Measurements from ENCODE around the gene SH3TC1.

SH3TC1 gene

DNA sequence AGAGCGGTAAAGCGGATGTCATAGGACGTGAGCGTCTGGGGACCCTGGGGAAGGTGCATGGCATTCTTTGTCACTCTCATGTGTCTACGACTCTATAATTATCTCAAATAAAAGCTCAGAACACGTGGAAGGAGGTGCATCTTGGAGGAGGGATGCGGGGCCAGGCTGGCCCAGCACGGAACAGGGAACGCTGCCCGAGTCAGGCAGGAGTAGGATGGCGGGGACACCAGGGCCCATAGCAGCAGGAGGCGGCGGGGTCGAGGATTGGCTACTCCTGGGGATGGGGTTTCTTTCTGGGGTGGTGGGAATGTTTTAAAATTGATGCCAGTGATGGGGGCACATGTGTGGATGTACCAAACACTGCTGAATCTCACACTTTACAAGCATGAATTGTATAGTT is 65.0 kb downstream of the SH3TC1 start:
- no CpG with 5 or more reads among the region's 14 CpGs for WGBS (ENCODE audit: extremely low coverage, insufficient coverage, low lambda C conversion rate)
- Histone ChIP-seq H3K18ac (ENCODE audit: low read length) (no peak overlapping the region), H3K9ac (ENCODE audit: low read length) (no peak overlapping the region), H3K27me3 (ENCODE audit: insufficient read depth, low read length, poor library complexity) (no peaks in the 10 kb centered on the region), H3K4me1 (ENCODE audit: control insufficient read depth, low read depth, low read length) (peaks cover 2% of the 10 kb centered on the region), H3K4me2 (ENCODE audit: low read length) (no peak overlapping the region), H3K4me3 (ENCODE audit: low read length) (no peak overlapping the region), H3K56ac (ENCODE audit: low read length) (no peak overlapping the region), H3K79me2 (ENCODE audit: control insufficient read depth, insufficient read depth, low read length) (no peaks in the 10 kb centered on the region), H3K36me3 (ENCODE audit: control insufficient read depth, insufficient read depth, low read length) (no peaks in the 10 kb centered on the region), H2AK5ac (ENCODE audit: low read length) (no peak overlapping the region), H2BK5ac (ENCODE audit: low read length) (no peak overlapping the region), H4K5ac (ENCODE audit: low read length) (no peak overlapping the region), H3K79me1 (ENCODE audit: low read length) (no peaks in the 10 kb centered on the region), H2BK15ac (replicated peaks; ENCODE audit: low read depth) (no peak overlapping the region), H3K23ac (ENCODE audit: low read length) (no peak overlapping the region), H3K4ac (ENCODE audit: low read depth, low read length) (no peak overlapping the region), H2BK120ac (ENCODE audit: low read depth, low read length) (no peak overlapping the region), H3K27ac (ENCODE audit: low read depth, low read length) (no peak overlapping the region), H4K8ac (ENCODE audit: low read depth, low read length) (no peak overlapping the region)
- no peak for DNase-seq

DNA sequence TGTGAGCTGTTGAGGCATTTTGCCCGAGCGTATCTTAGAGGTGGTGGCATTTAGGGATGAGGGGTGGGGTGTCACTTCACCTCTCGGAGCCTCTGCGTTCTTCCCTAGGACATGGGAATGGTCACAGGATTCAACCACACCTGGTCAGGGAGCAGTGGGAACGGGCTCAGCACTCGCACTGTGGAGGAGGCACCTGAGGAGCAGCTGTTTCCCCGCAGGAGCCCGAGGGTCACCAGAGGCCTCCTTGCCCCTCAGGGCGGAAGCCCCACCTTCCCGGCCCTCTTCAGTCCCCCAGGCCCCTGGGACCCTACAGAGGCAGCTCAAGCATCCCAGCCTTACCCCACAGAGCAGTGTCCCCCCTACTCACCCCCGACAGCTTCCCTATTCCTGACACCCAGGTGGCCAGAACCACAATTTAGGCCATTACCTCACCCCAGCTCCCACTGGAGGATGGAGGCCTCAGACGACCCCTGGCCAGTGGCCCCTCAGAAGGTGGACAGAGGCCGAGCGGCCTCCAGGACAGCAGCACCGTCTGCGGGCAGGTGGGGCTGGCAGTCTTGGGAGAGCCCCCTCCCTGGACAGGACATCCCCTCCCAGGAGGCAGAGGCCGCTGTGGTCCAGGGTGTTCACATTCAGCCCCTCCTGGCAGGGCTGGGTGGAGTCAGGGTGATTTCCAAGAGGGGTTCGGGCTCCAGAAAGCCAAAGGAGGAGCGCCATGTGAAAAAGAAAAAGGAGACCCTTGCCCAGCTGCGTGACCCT is 66.3 kb downstream of the SH3TC1 start:
- H3K79me1 ChIP-seq (ENCODE audit: low read length), result no peaks in the 10 kb centered on the region
- H2AK5ac ChIP-seq (ENCODE audit: low read length), result no peak overlapping the region
- H3K4me2 ChIP-seq (ENCODE audit: low read length), result no peak overlapping the region
- H3K79me2 ChIP-seq (ENCODE audit: control insufficient read depth, insufficient read depth, low read length), result no peaks in the 10 kb centered on the region
- no peak overlapping the region for H3K56ac ChIP-seq (ENCODE audit: low read length)
- no peak overlapping the region for H2BK5ac ChIP-seq (ENCODE audit: low read length)
- no peak overlapping the region for H3K23ac ChIP-seq (ENCODE audit: low read length)
- H3K9ac ChIP-seq (ENCODE audit: low read length), result no peak overlapping the region
- no peak overlapping the region for H2BK120ac ChIP-seq (ENCODE audit: low read depth, low read length)
- H3K36me3 ChIP-seq (ENCODE audit: control insufficient read depth, insufficient read depth, low read length), result no peaks in the 10 kb centered on the region
- H2BK15ac ChIP-seq (replicated peaks; ENCODE audit: low read depth), result no peak overlapping the region
- no peak overlapping the region for H4K5ac ChIP-seq (ENCODE audit: low read length)
- H3K4me1 ChIP-seq (ENCODE audit: control insufficient read depth, low read depth, low read length), result peaks cover 4% of the 10 kb centered on the region
- H3K27me3 ChIP-seq (ENCODE audit: insufficient read depth, low read length, poor library complexity), result peaks cover 2% of the 10 kb centered on the region
- no peak overlapping the region for H3K27ac ChIP-seq (ENCODE audit: low read depth, low read length)
- H4K8ac ChIP-seq (ENCODE audit: low read depth, low read length), result no peak overlapping the region
- no peak for DNase-seq
- H3K4ac ChIP-seq (ENCODE audit: low read depth, low read length), result no peak overlapping the region
- WGBS (ENCODE audit: extremely low coverage, insufficient coverage, low lambda C conversion rate), result no CpG with 5 or more reads among the region's 20 CpGs
- no peak overlapping the region for H3K4me3 ChIP-seq (ENCODE audit: low read length)
- H3K18ac ChIP-seq (ENCODE audit: low read length), result no peak overlapping the region

DNA sequence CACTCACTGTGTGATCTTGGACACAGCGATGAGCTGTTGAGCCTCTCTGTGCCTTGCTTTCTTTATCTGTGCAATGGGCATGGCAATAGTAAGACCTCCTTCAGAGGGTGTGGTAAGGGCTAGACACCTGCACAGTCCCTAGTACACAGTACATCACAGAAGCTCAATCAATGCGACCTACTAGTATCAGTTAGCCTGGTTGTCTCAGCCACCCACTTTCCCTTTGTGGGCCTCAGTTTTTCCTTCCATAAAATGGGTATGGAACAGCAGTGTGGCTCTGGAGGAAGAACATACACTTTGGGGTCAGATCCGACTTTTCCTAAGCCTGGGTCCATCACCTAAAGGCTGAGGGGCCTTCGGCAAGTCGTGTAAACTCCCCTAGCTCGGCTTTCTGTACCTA is 67.0 kb downstream of the SH3TC1 start:
- no peak overlapping the region for H3K4me3 ChIP-seq (ENCODE audit: low read length)
- H3K4ac ChIP-seq (ENCODE audit: low read depth, low read length), result no peak overlapping the region
- H3K79me1 ChIP-seq (ENCODE audit: low read length), result no peaks in the 10 kb centered on the region
- no peaks in the 10 kb centered on the region for H3K79me2 ChIP-seq (ENCODE audit: control insufficient read depth, insufficient read depth, low read length)
- H2BK120ac ChIP-seq (ENCODE audit: low read depth, low read length), result no peak overlapping the region
- no peaks in the 10 kb centered on the region for H3K36me3 ChIP-seq (ENCODE audit: control insufficient read depth, insufficient read depth, low read length)
- H3K4me2 ChIP-seq (ENCODE audit: low read length), result no peak overlapping the region
- no peak overlapping the region for H3K23ac ChIP-seq (ENCODE audit: low read length)
- H3K56ac ChIP-seq (ENCODE audit: low read length), result no peak overlapping the region
- H2BK15ac ChIP-seq (replicated peaks; ENCODE audit: low read depth), result no peak overlapping the region
- H2AK5ac ChIP-seq (ENCODE audit: low read length), result no peak overlapping the region
- WGBS (ENCODE audit: extremely low coverage, insufficient coverage, low lambda C conversion rate), result no CpG with 5 or more reads among the region's 6 CpGs
- H4K8ac ChIP-seq (ENCODE audit: low read depth, low read length), result no peak overlapping the region
- DNase-seq, result no peak
- H3K27ac ChIP-seq (ENCODE audit: low read depth, low read length), result no peak overlapping the region
- H3K9ac ChIP-seq (ENCODE audit: low read length), result no peak overlapping the region
- H3K4me1 ChIP-seq (ENCODE audit: control insufficient read depth, low read depth, low read length), result peaks cover 4% of the 10 kb centered on the region
- H4K5ac ChIP-seq (ENCODE audit: low read length), result no peak overlapping the region
- H3K18ac ChIP-seq (ENCODE audit: low read length), result no peak overlapping the region
- H3K27me3 ChIP-seq (ENCODE audit: insufficient read depth, low read length, poor library complexity), result peaks cover 4% of the 10 kb centered on the region
- H2BK5ac ChIP-seq (ENCODE audit: low read length), result no peak overlapping the region

DNA sequence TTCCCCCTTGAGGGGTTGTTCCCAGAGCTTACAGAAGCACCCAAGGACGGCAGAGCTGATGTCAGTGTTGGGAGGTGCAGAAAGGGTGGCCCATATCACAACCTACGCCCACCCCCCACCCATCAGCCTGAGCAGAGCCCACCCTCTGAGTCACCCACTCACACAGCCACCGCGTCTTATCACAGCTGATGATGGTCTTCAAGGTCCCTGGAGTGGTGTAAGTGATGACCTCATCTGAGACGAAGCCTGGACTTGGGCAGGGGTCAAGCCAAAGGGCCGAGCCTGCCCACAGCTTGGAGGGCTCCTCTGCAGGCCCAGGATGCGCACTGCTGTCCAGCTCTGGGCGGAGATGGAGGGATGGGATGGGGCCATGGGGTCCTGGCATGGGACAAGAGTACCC is 67.4 kb downstream of the SH3TC1 start:
- no peak overlapping the region for H3K56ac ChIP-seq (ENCODE audit: low read length)
- H3K27me3 ChIP-seq (ENCODE audit: insufficient read depth, low read length, poor library complexity), result peaks cover 4% of the 10 kb centered on the region
- H4K5ac ChIP-seq (ENCODE audit: low read length), result no peak overlapping the region
- H2BK15ac ChIP-seq (replicated peaks; ENCODE audit: low read depth), result no peak overlapping the region
- no peak for DNase-seq
- no peak overlapping the region for H4K8ac ChIP-seq (ENCODE audit: low read depth, low read length)
- H3K4me2 ChIP-seq (ENCODE audit: low read length), result no peak overlapping the region
- no peak overlapping the region for H2BK5ac ChIP-seq (ENCODE audit: low read length)
- H3K18ac ChIP-seq (ENCODE audit: low read length), result no peak overlapping the region
- H3K4ac ChIP-seq (ENCODE audit: low read depth, low read length), result no peak overlapping the region
- no peak overlapping the region for H3K27ac ChIP-seq (ENCODE audit: low read depth, low read length)
- H3K79me2 ChIP-seq (ENCODE audit: control insufficient read depth, insufficient read depth, low read length), result no peaks in the 10 kb centered on the region
- no peaks in the 10 kb centered on the region for H3K36me3 ChIP-seq (ENCODE audit: control insufficient read depth, insufficient read depth, low read length)
- no peak overlapping the region for H2AK5ac ChIP-seq (ENCODE audit: low read length)
- no CpG with 5 or more reads among the region's 8 CpGs for WGBS (ENCODE audit: extremely low coverage, insufficient coverage, low lambda C conversion rate)
- H3K9ac ChIP-seq (ENCODE audit: low read length), result no peak overlapping the region
- no peak overlapping the region for H2BK120ac ChIP-seq (ENCODE audit: low read depth, low read length)
- no peaks in the 10 kb centered on the region for H3K79me1 ChIP-seq (ENCODE audit: low read length)
- no peak overlapping the region for H3K23ac ChIP-seq (ENCODE audit: low read length)
- H3K4me3 ChIP-seq (ENCODE audit: low read length), result no peak overlapping the region
- H3K4me1 ChIP-seq (ENCODE audit: control insufficient read depth, low read depth, low read length), result peaks cover 4% of the 10 kb centered on the region

DNA sequence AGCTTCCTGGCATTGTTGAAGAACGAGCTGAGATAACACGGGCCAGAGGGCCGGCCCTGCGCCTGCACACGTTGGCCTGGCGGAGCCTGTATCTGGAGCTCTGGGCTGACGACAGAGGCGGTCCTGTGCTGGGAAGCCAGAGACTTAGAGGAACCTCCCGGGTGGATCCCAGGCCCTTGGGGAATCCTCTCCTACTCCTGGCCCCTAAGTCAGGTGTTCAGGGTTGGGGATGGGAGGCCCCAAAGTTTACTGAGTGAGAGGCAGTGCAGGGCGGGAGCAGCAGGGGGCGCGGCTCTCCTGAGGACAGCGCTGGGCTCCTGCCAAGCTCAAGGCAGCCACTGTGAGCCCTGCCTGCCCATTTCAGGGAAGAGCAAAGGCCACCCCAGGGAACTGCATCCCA is 68.0 kb downstream of the SH3TC1 start:
- Histone ChIP-seq H3K27me3 (ENCODE audit: insufficient read depth, low read length, poor library complexity) (peaks cover 4% of the 10 kb centered on the region), H2BK15ac (replicated peaks; ENCODE audit: low read depth) (no peak overlapping the region), H3K79me2 (ENCODE audit: control insufficient read depth, insufficient read depth, low read length) (no peaks in the 10 kb centered on the region), H3K4ac (ENCODE audit: low read depth, low read length) (no peak overlapping the region), H4K8ac (ENCODE audit: low read depth, low read length) (no peak overlapping the region), H3K56ac (ENCODE audit: low read length) (no peak overlapping the region), H3K4me2 (ENCODE audit: low read length) (no peak overlapping the region), H4K5ac (ENCODE audit: low read length) (no peak overlapping the region), H3K36me3 (ENCODE audit: control insufficient read depth, insufficient read depth, low read length) (no peaks in the 10 kb centered on the region), H2BK120ac (ENCODE audit: low read depth, low read length) (no peak overlapping the region), H3K9ac (ENCODE audit: low read length) (no peak overlapping the region), H3K79me1 (ENCODE audit: low read length) (no peaks in the 10 kb centered on the region), H2AK5ac (ENCODE audit: low read length) (no peak overlapping the region), H3K4me3 (ENCODE audit: low read length) (no peak overlapping the region), H3K18ac (ENCODE audit: low read length) (no peak overlapping the region), H3K27ac (ENCODE audit: low read depth, low read length) (no peak overlapping the region), H2BK5ac (ENCODE audit: low read length) (no peak overlapping the region), H3K23ac (ENCODE audit: low read length) (no peak overlapping the region), H3K4me1 (ENCODE audit: control insufficient read depth, low read depth, low read length) (peaks cover 4% of the 10 kb centered on the region)
- peak; percentile 65 for DNase-seq
- WGBS (ENCODE audit: extremely low coverage, insufficient coverage, low lambda C conversion rate), result no CpG with 5 or more reads among the region's 13 CpGs

DNA sequence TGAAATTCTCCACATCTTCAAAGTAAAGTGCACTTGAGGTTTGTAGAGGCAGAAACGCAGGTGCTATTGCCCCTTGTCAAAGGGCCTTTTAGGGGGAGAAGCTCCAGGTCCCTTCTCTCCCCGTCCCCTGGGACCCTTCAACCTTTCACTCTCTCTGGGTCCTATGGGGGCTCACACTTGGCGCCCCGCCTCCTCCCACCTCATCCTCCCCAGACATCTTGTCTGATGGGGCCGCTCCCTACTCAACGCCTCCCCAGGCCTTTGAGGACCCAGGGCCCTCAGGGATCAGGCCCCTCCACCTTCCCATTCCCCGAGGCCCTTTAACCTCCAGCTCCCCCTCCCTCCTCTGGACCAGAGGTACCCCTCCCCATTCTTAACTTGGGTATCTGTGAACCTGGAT is 69.1 kb downstream of the SH3TC1 start:
- no peak overlapping the region for H2AK5ac ChIP-seq (ENCODE audit: low read length)
- WGBS (ENCODE audit: extremely low coverage, insufficient coverage, low lambda C conversion rate), result no CpG with 5 or more reads among the region's 7 CpGs

More for the DNA sequence above, 69.1 kb downstream of the SH3TC1 start:
- H3K4me3 ChIP-seq (ENCODE audit: low read length), result no peak overlapping the region
- no peak overlapping the region for H3K56ac ChIP-seq (ENCODE audit: low read length)
- peaks cover 4% of the 10 kb centered on the region for H3K27me3 ChIP-seq (ENCODE audit: insufficient read depth, low read length, poor library complexity)
- peaks cover 4% of the 10 kb centered on the region for H3K4me1 ChIP-seq (ENCODE audit: control insufficient read depth, low read depth, low read length)
- H3K36me3 ChIP-seq (ENCODE audit: control insufficient read depth, insufficient read depth, low read length), result no peaks in the 10 kb centered on the region
- H2BK5ac ChIP-seq (ENCODE audit: low read length), result no peak overlapping the region
- H3K23ac ChIP-seq (ENCODE audit: low read length), result no peak overlapping the region
- no peak overlapping the region for H4K5ac ChIP-seq (ENCODE audit: low read length)
- H3K4ac ChIP-seq (ENCODE audit: low read depth, low read length), result no peak overlapping the region
- H3K18ac ChIP-seq (ENCODE audit: low read length), result no peak overlapping the region
- no peak overlapping the region for H2BK15ac ChIP-seq (replicated peaks; ENCODE audit: low read depth)
- H4K8ac ChIP-seq (ENCODE audit: low read depth, low read length), result no peak overlapping the region
- H3K27ac ChIP-seq (ENCODE audit: low read depth, low read length), result no peak overlapping the region
- DNase-seq, result no peak
- H3K79me1 ChIP-seq (ENCODE audit: low read length), result no peaks in the 10 kb centered on the region
- H3K9ac ChIP-seq (ENCODE audit: low read length), result no peak overlapping the region
- H2BK120ac ChIP-seq (ENCODE audit: low read depth, low read length), result no peak overlapping the region
- H3K79me2 ChIP-seq (ENCODE audit: control insufficient read depth, insufficient read depth, low read length), result no peaks in the 10 kb centered on the region
- H3K4me2 ChIP-seq (ENCODE audit: low read length), result no peak overlapping the region
